ENCODE results near the gene LIG1.

Gene LIG1

DNA sequence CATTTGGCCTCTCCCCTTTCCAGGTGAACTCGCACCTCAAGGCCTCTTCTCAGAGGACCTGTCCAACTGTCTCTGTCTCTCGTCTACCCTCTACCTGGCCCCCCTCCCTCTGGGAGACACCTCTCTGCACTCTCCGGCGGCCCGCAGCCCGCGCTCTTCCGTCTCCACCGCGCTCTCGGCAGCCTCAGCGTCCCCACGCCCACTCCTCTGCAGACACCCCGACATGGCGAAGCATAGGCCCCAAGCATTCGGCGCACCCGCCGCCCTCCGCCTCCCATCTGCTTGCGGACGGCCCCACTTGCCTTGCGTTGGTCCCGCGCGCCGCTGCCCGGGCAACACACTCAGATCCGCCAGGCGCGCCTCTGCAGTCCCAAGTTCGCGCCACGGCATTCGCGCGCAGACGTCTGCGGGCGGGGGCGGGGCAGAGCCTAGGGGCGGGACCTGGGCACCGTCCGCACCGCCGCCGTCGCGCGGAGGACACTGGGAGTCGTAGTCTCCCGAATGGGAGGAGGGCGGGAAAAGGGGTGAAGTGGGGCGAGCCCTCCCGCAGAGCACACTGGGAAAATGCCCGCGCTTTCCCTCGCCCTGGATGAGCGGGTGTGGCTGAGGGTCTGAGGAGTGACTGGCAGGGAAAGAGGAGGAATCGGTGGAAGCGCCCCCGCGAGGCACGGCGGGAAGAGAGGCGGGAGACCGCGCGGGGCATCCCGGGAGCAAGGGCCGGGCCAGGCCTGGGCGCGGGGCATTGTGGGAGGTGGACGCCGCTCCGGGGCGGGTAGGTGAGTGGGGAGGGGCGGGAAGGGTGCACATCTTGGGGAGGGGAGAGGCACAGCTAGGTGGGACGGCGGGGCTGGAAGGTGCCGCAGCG is at the start of gene LIG1, which contains the start of gene ZSWIM9:
Gene LIG1, minus strand, starts transcription at position 406 of the 865 bp plus-strand sequence. CDS start 4,778 bp downstream, outside the sequence.
Gene ZSWIM9, plus strand, starts transcription at position 742 of the 865 bp plus-strand sequence. CDS start 1,123 bp downstream, outside the sequence.
- DNase-seq = peak; percentile 96

DNA sequence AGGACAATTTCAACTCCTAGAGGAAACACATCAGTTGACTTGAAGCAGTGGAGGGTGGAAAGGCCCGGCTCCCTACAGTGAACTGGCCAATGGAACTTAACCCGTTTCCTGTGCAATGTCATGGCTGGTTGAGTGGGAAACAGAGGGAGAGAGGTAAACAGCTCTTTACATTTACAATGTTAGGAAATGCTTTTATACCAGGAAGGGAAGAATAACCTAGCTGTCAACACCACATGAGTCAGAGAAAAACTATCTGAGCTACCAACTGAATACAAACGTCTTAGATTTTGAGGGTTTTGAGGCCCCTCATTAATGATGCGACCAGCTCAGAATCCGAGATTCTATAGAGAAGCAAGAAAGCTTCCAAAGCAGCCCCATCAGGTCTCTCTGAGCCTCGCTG is 48.9 kb upstream of the LIG1 start:
- no peak for DNase-seq

DNA sequence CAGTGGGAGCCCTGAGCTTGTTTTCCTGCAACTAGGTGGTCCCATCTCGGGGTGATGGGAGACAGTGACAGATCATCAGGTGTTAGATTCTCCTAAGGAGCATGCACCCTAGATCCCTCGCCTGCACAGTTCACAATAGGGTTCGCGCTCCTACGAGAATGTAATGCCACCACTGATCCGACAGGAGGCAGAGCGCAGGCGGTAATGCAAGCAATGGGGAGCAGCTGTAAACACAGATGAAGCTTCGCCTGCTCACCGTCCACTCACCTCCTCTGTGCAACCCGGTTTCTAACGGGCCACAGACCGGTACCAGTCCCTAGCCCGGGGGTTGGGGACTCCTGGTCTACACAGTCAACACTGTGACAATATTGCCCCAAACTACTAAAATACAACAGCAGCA is 46.8 kb upstream of the LIG1 start:
- DNase-seq = no peak

DNA sequence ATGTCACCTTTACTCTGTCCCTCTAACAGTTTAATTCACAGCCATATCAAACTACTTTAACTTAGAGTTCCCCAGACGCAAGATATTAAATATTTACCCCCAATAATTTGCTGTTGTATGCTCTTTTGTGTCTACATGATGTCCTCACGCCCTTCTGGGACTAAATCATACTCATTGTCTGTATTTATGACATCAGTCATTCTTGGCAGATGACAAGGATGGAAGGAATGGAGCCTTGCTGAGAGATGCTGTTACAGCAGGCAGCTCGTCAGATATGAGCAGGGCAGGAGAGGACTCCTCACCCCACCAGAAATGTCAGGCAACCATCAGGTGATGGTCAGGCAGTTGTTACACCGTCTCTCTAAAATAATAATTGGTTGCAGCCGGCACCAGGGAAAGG is 43.8 kb upstream of the LIG1 start:
- DNase-seq = no peak

DNA sequence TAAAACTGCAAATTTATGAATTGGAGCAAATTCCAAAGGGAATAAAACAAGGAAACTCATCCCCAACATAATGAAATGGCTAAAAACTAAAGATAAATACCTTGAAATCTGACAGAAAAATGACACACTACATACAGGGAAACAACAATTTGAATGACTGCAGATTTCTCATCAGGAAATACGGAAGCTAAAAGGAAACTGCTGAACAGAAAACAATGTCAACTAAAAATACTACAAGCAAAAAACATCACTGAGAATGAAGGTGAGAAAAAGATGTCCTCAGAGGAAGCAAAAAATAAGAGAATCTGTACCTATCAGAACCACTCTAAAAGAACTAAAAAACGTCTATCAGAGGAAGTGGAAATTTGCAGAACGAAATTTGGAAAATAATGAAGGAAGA is 39.9 kb upstream of the LIG1 start:
- no peak for DNase-seq

DNA sequence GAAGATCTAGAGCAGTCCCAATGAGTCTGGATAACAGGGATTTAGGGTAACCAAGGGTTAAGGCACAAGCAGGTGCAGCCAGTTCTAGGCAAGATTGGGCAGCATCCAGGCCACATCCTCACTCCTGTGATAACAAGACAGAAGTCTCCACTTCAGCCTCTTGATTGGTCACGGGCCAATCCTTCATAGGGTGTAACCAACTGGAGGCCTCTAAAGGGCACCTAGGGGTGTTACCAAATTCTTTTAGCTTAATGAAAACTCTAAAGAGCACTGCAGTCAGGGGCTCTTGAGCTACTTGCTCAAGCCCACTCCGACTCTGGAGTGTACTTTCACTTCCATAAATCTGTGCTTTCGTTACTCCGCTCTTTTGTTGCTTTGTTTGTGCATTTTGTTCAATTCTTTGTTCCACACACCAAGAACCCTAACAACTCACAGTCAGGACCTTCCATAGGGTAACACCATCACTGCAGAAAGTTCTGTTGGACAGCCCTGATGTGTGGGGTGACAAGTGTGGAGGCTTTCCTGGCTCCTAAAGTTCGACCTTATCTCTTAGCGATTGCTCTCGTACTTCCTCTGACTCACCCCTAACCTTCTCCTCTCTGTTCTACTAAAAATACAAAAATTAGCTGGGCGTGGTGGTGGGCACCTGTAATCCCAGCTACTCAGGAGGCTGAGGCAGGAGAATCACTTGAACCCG is 36.4 kb upstream of the LIG1 start:
- DNase-seq = no peak

DNA sequence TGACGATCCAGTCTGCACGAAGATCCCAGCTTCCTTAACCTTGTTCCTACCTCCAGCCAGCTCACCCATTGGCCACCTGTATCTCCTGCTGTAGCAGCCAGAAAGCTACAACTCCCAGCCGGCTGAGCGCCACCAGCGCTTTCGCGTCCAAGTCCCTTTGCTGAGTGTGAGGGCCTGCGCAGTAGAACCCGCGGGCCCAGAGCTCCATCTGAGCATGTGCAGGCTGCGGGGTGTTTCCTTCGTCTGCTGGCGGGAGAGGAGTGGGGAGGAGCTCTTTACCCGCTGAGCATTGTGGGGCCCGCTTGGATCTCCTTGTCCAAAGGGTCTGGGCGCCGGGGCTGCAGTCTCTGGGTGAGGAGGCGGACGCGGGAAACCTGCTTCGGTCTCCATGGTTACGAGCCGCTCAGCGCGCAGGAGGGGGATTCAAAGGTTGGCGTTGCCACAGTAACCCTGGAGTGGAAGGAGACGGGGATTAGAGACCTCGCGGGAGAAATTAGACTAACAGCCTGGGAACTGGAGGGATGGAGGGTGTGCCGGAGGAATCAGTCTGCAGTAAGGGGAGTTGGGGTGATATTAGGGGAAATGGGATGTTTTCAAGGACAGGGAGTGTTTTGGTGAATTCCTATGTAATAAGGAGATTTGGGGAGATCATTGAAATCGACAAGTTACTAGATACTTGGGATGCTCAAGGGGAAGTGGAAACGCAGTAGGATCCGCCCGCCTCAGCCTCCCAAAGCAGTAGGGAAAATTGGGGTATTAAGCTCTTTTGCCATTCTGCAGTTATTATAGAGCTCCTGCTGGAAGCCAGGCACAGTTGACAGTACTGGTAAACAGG is 33.9 kb upstream of the LIG1 start:
- DNase-seq = peak; percentile 99

DNA sequence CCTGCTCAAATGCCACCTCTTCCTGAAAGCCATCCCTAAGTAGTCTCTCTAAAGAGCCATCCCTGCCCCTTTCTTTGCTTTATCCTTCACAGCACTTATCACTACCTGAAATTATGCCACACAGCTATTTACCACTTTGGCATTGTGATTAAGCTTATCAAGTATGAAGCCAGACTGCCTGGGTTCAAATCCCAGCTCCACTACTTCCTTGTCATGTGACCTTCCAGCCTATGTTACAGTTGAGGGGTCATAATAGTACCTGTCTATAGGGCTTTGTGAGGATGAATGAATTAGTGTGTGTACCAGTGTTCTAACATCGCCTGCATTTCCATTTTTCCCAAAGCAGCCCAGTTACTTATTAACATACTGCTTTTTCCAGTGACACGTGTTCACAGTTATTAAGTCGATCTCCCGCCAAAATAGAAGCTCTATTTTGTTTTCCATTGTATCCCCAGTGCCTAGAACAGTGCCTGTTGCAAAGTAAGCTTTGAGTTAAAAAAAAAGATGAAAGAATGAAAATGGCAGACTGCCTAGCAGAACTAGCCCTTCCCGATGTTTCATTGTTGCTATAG is 33.2 kb upstream of the LIG1 start:
- no peak for DNase-seq

DNA sequence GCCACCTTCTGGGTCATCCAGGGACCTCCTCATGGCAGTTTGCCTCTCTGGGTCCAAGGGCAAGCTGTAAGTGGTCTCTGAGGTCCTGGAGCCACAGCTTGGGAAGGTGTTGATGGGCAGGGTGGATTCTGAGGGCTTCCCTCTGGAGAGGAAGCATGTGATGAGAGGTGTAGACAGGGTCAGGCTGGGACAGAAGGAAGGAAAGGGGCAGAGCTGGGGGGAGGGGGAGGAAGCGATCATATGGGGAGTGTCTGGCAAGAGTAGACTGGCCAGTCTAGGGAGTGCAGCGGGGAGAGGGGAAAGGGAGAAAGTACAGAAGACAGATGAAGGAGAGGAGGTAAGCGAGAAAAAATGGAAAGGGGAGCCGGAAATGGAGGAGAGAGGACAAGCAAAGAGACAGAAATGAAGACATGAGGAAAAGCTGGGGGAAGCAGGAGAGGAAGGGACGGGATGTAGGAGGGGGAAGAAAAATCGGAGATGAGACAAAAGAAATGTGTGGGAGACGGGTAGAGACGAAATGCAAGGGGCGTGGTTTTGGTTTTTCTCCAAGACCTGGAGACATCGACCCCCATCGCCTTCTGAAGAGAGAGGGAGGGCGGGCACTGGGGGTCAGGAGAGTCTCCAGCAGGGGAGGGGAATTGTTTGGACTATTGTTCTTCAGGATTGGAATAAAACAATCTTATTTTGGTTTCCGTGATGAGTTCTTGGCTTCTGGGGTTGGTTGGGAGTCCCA is 27.0 kb upstream of the LIG1 start:
- no peak for DNase-seq

DNA sequence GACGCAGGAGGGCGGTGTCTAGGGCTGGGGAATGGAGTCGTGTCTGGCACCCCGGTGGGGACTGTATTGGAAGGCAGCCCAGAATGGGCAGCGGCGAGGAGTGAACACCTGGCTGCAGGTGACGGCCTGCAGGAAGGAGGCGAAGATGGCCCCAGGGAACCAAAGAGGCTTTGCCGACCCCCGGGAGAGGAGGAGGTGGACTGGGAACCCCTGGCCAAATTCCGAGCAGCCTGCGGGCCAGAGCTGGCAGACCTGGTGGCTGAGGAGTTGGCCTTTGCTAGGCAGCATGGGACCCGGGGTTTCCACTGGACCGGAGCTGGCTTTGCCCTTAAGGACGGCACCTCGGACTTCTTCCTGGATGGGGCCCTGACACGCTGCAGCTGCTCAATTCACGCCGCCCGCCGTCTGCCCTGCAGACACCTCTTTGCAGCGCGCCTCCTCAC is 26.2 kb upstream of the LIG1 start:
- DNase-seq = no peak

DNA sequence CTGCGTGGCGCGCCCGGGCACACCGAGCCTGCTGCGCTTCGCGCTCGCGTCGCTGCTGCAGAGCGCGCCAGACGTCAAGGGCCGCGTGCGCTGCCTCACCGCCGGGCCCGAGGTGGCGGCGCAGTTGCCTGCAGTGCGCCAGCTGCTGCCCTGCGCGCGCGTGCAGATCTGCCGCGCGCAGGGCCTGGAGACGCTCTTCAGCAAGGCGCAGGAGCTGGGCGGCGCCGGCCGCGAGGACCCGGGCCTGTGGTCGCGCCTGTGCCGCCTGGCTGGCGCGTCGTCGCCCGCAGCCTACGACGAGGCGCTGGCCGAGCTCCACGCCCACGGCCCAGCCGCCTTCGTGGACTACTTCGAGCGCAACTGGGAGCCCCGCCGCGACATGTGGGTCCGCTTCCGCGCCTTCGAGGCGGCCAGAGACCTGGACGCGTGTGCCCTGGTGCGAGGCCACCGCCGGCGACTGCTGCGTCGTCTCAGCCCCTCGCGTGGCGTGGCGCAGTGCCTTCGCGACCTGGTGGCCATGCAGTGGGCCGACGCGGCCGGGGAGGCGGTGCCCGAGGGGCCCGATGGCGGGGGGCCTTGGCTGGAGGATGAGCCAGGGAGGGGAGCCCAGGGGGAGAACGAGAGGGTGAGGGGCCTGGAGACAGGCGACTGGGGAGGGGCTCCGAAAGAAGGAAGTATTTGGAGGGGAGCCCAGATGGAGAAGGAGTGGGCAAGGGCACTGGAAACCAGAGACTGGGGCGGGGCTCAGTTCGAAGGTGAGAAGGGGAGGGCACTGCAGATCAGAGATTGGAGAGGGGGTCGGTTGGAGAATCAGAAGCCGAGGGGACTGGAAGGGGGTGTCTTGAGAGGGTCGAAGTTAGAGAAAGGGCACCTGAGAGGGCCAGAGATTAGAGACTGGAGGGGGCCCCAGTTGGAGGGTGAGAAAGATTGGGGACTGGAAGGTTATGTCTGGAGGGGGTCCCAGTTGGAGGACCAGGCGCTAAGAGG is 25.0 kb upstream of the LIG1 start:
- DNase-seq = no peak

DNA sequence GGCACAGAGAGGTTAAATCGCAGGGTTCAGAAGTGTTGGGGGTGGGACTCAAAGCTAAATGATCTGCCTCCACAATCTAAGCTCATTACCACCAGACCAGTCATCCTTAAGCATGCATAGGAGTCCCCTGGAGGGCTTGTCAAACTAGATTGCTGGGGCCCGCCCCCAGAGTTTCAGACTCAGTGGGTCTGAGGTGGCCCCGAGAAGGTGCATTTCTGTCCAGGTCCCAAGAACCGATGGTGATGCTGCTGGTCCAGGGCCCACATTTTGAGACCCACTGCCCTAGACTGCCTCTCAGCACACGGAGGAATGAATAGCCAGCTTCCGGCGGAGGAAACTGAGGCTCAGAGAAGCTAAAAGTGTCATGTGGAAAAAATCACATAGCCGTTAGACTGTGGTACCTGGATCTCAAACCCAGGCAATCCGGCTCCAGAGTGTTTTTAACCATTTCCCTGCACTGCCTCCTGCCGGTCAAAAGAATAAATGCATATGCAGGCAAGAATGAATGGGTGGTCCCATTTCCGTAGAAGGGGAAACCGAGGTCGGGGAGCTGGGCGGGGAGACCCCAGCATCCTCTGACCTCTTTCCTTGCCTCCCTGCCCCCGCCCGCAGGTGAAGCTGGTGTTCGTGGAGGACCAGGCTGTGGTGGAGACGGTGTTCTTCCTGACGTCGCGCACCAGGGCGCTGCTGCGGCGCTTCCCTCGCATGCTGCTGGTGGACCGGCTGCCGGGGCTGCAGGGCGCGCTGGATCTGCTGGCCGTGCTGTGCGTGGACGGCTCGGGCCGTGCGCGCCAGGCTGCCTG is 24.1 kb upstream of the LIG1 start:
- DNase-seq = no peak

DNA sequence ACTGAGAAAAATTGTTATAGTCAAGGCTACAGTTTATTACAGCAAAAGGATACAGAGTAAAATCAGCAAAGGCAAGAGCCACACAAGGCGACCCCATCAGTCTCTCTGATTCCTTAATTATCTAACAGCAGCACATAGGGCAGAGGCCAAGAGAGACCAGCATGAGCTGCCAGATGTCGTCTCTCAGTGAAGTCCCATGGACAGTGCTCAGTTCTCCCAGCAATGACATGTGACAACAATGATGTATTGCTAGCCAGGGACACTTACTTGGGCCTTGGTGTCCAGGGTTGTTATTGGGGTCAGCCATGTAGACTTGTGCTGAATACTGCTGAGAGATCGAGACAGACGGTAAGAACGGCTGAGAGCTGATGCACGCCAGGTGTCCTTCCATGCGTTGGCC is 22.6 kb upstream of the LIG1 start:
- DNase-seq = no peak

DNA sequence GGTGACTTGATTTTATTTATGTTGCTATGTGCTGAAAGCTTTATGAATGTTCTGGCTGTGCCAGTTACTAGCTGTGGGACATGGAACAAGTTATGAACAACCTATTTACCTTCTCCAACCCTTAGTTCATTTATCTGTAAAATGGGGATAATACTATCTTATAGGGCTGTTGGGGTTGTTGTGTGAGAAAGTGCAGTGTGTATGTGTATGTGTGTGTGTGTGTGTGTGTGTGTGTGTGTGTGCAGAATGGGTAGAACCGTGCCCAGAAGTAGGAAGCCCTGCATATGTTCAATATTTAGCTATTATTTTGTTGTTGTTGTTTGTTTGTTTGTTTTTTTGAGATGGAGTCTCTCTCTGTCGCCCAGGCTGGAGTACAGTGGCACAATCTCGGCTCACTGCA is 20.7 kb upstream of the LIG1 start:
- DNase-seq = no peak

DNA sequence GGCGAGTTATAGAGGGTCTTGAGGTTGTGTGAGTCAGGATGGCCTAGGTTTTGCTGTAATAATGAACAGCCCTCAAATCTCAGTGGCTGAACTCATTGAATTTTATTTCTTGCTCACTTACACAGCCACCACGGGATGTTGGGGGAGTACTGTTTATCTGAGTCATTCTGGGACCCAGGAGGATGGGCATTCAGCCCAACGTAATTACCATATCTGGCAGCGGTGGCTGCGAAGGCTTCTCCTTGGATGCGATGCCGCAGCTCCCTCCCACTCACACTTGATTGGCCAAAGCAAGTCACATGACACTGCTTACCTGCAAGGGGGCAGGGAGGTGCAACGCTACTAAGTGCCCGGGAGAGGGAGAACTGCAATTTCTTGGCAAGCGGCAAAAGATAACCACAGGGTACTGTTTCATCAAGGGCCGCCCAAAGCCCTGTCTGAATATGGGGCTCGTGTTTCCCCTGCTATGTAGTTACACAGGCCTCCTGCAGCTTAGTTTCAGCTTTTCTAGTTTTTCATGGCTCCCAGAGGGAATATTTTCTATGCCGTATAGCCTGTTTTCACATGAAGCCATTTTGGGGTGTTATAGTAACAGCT is 20.2 kb upstream of the LIG1 start:
- DNase-seq = peak; percentile 17

DNA sequence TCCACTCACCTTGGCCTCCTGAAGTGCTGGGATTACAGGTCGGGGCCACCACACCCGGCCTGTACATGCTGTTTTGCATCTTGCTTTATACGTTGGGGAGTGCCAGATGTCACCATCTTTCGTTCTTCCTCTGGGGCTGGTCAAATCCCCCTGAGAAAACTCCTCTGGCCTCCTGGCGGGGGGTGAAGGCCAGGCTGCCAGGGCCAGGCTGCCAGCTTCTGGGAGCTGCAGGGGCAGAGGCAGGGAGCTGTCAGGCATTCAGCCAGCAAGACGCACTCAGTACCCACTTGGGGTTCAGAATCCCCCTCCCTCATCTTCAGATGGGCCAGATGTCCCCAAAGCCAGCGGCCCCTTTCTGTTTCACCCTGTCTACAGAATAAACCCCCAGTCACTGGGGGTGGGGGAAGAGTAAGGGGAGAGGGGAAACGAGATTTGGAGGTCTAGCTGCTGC is 16.4 kb upstream of the LIG1 start:
- no peak for DNase-seq

DNA sequence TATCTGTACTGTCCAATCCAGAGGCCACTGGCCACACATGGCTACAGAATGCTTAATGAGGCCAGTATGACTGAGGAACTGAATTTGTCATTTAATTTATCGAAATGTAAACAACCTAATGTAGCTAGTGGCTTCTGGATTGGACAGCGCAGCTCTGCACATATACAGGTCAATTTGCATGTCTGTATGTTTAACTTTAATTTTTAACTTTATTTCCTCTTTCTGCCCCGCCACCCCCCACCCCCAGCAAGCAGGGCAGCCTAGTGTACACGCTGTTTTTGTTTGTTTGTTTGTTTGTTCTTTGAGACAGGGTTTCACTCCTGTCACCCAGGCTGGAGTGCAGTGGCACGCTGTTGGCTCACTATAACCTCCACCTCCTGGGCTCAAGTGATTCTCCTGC is 15.9 kb upstream of the LIG1 start:
- DNase-seq = no peak

DNA sequence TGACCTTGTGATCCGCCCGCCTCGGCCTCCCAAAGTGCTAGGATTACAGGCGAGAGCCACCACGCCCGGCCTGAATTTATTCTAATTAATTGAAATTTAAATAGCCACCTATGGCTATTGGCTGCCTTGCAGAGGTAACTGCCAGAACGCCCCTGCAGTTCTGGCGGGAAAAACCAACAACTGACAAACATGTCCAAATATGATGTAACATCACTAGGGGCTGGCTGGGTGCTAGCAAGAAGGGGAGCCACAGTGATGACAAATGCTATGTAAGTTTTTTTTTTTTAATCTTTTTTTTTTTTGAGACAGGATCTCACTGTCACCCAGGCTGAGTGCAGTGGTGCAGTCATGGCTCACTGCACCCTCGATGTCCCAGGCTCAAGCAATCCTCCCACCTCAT is 13.2 kb upstream of the LIG1 start:
- DNase-seq = no peak

DNA sequence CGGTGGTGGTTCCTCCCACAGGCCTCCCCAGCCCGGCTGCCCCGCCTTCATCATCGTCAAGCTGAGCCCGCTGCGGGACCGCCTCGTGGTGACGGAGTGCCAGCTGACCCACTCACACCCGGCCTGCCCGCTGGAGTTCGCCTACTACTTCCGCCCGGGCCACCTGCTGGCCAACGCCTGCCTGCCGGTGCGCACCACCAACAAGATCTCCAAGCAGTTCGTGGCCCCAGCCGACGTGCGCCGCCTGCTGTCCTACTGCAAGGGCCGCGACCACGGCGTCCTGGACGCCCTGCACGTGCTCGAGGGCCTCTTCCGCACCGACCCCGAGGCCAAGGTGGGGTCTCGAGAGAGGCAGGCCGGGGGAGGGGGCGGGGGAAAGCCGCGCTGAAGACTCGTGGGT is 12.3 kb upstream of the LIG1 start:
- DNase-seq = no peak

DNA sequence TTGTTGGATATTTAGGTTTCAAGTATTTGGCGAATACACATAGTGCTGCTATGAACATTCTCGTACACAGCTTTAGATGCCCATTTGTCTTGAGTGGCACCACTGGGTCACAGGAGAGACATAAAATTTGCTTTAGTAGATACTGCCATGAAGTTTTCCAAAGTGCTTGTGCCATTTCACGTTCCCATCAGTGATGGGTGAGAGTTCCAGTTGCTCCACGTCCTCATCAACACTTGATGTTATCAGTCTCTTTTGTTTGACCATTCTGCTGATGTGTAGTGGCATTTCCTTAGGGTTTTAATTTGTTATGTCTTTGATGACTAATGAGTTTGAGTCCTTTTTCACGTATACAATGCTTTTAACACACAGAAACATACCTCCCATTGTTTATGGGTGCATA is 11.4 kb upstream of the LIG1 start:
- DNase-seq = no peak

Measured in NCI-H748 treated with DMSO at 0.1 percent for 48 hours (cell line).